AG04449 (cell line): ENCODE measurements around the gene NPTN.

Experiments used
- CTCF ChIA-PET: fragments of 350-600 bp; formaldehyde crosslinking; extraction: SDS; loops from one replicate; lab custom pipeline; 2021; ENCODE audit warnings: antibody characterized with exemption; lab: Yijun Ruan, JAX
- POLR2A ChIA-PET: fragments of 400-600, 350-600 bp; formaldehyde crosslinking; extraction: SDS; loops from one replicate; lab custom pipeline; 2020; ENCODE audit warnings: antibody characterized with exemption, inconsistent platforms; lab: Yijun Ruan, JAX
- DNase-seq: peaks from one replicate; pipeline ENCODE4 v3.0.0-alpha.2; 2010; ENCODE audit warnings: low read depth, low spot score
- H3K4me3 ChIP-seq: 2 replicates; pipeline ENCODE4 v1.5.1; 2011; ENCODE audit warnings: low read depth, mild to moderate bottlenecking, control low read depth, low read length
- CTCF ChIP-seq: IDR thresholded peaks from one replicate; pipeline ENCODE4 v1.5.1; 2011; ENCODE audit warnings: mild to moderate bottlenecking, moderate library complexity, low read length, control low read depth, inconsistent platforms; ENCODE audit not compliant: insufficient read depth; ENCODE audit errors: missing control alignments

Gene NPTN

GRCh38 chr15:73571346-73571745 lies 61.8 kb downstream of the NPTN start:
- POLR2A ChIA-PET, result no interaction called here
- no peak for TF ChIP-seq CTCF
- CTCF ChIA-PET, result interaction anchor here (0.6 to 8.2 kb wide), 7 partner anchors 9 to 134 kb away, joined by 3 to 38 read pairs (median 7); no protein-coding TSS in a partner anchor
- no peak overlapping the region for H3K4me3 ChIP-seq
- DNase-seq, result no peak

GRCh38 chr15:73570355-73571032 lies 62.7 kb downstream of the NPTN start:
- ChIA-PET CTCF (interaction anchor here (0.9 to 8.2 kb wide), 10 partner anchors 8 to 134 kb away, joined by 3 to 38 read pairs (median 6); no protein-coding TSS in a partner anchor), POLR2A (interaction anchor here (2.2 kb wide), 1 partner anchor 62 kb away, joined by 8 read pairs; no protein-coding TSS in a partner anchor)
- no peak for TF ChIP-seq CTCF
- no peak for DNase-seq
- no peak overlapping the region for H3K4me3 ChIP-seq

GRCh38 chr15:73569361-73569760 lies 63.8 kb downstream of the NPTN start:
- POLR2A ChIA-PET, result interaction anchor here (2.2 kb wide), 1 partner anchor 63 kb away, joined by 8 read pairs; no protein-coding TSS in a partner anchor
- no peak overlapping the region for H3K4me3 ChIP-seq
- CTCF ChIA-PET, result interaction anchor here (0.8 to 8.2 kb wide), 8 partner anchors 9 to 135 kb away, joined by 3 to 38 read pairs (median 4); no protein-coding TSS in a partner anchor
- no peak for DNase-seq
- TF ChIP-seq CTCF, result no peak

- CTCF ChIA-PET, result interaction anchor here (0.7 to 8.2 kb wide), 6 partner anchors 9 to 137 kb away, joined by 3 to 38 read pairs (median 6); no protein-coding TSS in a partner anchor
- no peak overlapping the region for H3K4me3 ChIP-seq
- DNase-seq, result no peak
- POLR2A ChIA-PET, result interaction anchor here (2.2 kb wide), 1 partner anchor 63 kb away, joined by 8 read pairs; no protein-coding TSS in a partner anchor
- TF ChIP-seq CTCF, result no peak
Observed at GRCh38 chr15:73568564-73569280, 64.5 kb downstream of the NPTN start.

- CTCF ChIA-PET, result interaction anchor here (0.9 to 8.7 kb wide), 3 partner anchors 67 to 135 kb away, joined by 3 to 214 read pairs (median 212); partner anchors contain the start of gene NPTN
- H3K4me3 ChIP-seq, result no peak overlapping the region
- TF ChIP-seq CTCF, result no peak
- DNase-seq, result no peak
- POLR2A ChIA-PET, result no interaction called here
Observed at GRCh38 chr15:73567020-73567419, 66.2 kb downstream of the NPTN start.
